ENCODE results near the gene COLQ.

DNA sequence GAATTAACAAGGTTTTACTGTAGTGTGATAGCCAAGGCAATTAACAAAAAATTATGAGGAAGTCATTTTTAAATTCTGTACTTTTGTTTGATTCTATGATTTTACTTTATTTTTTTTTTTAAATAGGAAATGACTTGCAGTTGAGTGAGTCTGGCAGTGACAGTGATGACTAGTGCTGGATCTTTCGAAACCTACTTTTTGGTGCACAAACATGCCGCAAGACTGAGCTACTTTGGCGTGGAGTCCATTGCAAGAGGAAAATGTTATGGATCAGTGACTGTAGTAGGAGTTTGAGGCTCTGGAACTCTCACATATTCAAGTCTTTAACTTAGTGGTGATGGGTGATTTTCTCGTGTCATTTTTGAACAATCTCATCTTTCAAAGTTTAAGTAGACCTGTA lies 82.5 kb downstream of the COLQ start:
- TF ChIP-seq TAF1 (IDR thresholded peaks at IDR 0.05; ENCODE audit: low read depth, low read length) (no peak), POLR2AphosphoS5 (IDR thresholded peaks at IDR 0.05; ENCODE audit: low read depth, low read length) (no peak), POLR2A (IDR thresholded peaks at IDR 0.05; ENCODE audit: low read depth, low read length) (no peak)
